Memory B cell (primary cell): ENCODE data around the gene TRAF2.
"Not testable (repeated sequence)": the region's sequence is repeated elsewhere in the genome, so short reads cannot be mapped to it uniquely, and the experiment has no call there.

Source experiments
- ATAC-seq: fragments of 150-1000 bp; cut with Tn5 transposase; 2 replicates; pipeline ENCODE4 v1.10.0; 2021; ENCODE audit warnings: low read depth, mild to moderate bottlenecking, moderate library complexity
- DNase-seq, 2 donors: peaks; one replicate each; pipeline ENCODE4 v3.0.0; 2022; ENCODE audit warnings: low spot score in 2 of 2
- H3K27ac Mint-ChIP-seq: one replicate; pipeline ENCODE4 v1.8.0; 2022; ENCODE audit warnings: mild to moderate bottlenecking, moderate library complexity, mixed read lengths
- H3K27me3 Mint-ChIP-seq: one replicate; pipeline ENCODE4 v1.8.0; 2022; ENCODE audit warnings: mixed read lengths
- H3K36me3 Mint-ChIP-seq: one replicate; pipeline ENCODE4 v1.8.0; 2022; ENCODE audit warnings: mild to moderate bottlenecking, mixed read lengths
- H3K4me1 Mint-ChIP-seq: one replicate; pipeline ENCODE4 v1.8.0; 2022; ENCODE audit warnings: mixed read lengths
- H3K4me3 Mint-ChIP-seq: one replicate; pipeline ENCODE4 v1.8.0; 2022; ENCODE audit warnings: mild to moderate bottlenecking, moderate library complexity, mixed read lengths
- H3K9me3 Mint-ChIP-seq: one replicate; pipeline ENCODE4 v1.8.0; 2022; ENCODE audit warnings: mixed read lengths

The TRAF2 gene

GRCh38 chr9:136843801-136844740, 42.2 kb upstream of the TRAF2 start:
- H3K27me3 Mint-ChIP-seq, H3K36me3 Mint-ChIP-seq, H3K9me3 Mint-ChIP-seq: not testable (repeated sequence)

GRCh38 chr9:136844761-136845464, 41.4 kb upstream of the TRAF2 start:
- Mint-ChIP-seq H3K27me3 (peaks cover 7% of the 10 kb centered on the region), H3K4me1 (peaks cover 9% of the 10 kb centered on the region), H3K9me3 (no peaks in the 10 kb centered on the region), H3K27ac (peak overlapping the region; percentile 50), H3K36me3 (peaks cover 4% of the 10 kb centered on the region), H3K4me3 (no peak overlapping the region)
- ATAC-seq: no peak
- no peak for DNase-seq

More at GRCh38 chr9:136843801-136844740, 42.2 kb upstream of the TRAF2 start:
- H3K4me1 Mint-ChIP-seq: not testable (repeated sequence)
- peak; percentile 72 to 78 for DNase-seq
- peak overlapping the region; percentile 32 for H3K4me3 Mint-ChIP-seq
- ATAC-seq: peak; percentile 22
- H3K27ac Mint-ChIP-seq: peak overlapping the region; percentile 78

- H3K27ac Mint-ChIP-seq: peak overlapping the region; percentile 50
- no peaks in the 10 kb centered on the region for H3K9me3 Mint-ChIP-seq
- DNase-seq (no peak), ATAC-seq (no peak)
- peaks cover 7% of the 10 kb centered on the region for H3K27me3 Mint-ChIP-seq
- H3K4me3 Mint-ChIP-seq: no peak overlapping the region
- peaks cover 9% of the 10 kb centered on the region for H3K4me1 Mint-ChIP-seq
- peaks cover 2% of the 10 kb centered on the region for H3K36me3 Mint-ChIP-seq
Observed at GRCh38 chr9:136845465-136846260, 40.7 kb upstream of the TRAF2 start.

GRCh38 chr9:136846376-136847087, 39.8 kb upstream of the TRAF2 start:
- Mint-ChIP-seq H3K9me3 (no peaks in the 10 kb centered on the region), H3K4me1 (peaks cover 9% of the 10 kb centered on the region), H3K36me3 (peaks cover 2% of the 10 kb centered on the region), H3K27ac (peak overlapping the region; percentile 94), H3K4me3 (no peak overlapping the region), H3K27me3 (peaks cover 7% of the 10 kb centered on the region)
- ATAC-seq (no peak), DNase-seq (no peak)

GRCh38 chr9:136847088-136847825, 39.1 kb upstream of the TRAF2 start:
- DNase-seq (no peak), ATAC-seq (no peak)
- H3K27me3 Mint-ChIP-seq: peaks cover 7% of the 10 kb centered on the region
- H3K4me3 Mint-ChIP-seq: peak overlapping the region; percentile 87
- no peaks in the 10 kb centered on the region for H3K9me3 Mint-ChIP-seq
- H3K4me1 Mint-ChIP-seq: peaks cover 9% of the 10 kb centered on the region
- peak overlapping the region; percentile 94 for H3K27ac Mint-ChIP-seq
- H3K36me3 Mint-ChIP-seq: peaks cover 2% of the 10 kb centered on the region

GRCh38 chr9:136847826-136848392, 38.4 kb upstream of the TRAF2 start:
- H3K4me1 Mint-ChIP-seq: peaks cover 9% of the 10 kb centered on the region
- peak overlapping the region; percentile 94 for H3K27ac Mint-ChIP-seq
- peak; percentile 52 to 60 for DNase-seq
- ATAC-seq: no peak
- peaks cover 2% of the 10 kb centered on the region for H3K36me3 Mint-ChIP-seq
- H3K27me3 Mint-ChIP-seq: peaks cover 7% of the 10 kb centered on the region
- peak overlapping the region; percentile 87 for H3K4me3 Mint-ChIP-seq
- no peaks in the 10 kb centered on the region for H3K9me3 Mint-ChIP-seq

- Mint-ChIP-seq H3K27ac (peak overlapping the region; percentile 87), H3K27me3 (peaks cover 7% of the 10 kb centered on the region), H3K36me3 (peaks cover 2% of the 10 kb centered on the region), H3K4me1 (peaks cover 9% of the 10 kb centered on the region), H3K9me3 (no peaks in the 10 kb centered on the region), H3K4me3 (peak overlapping the region; percentile 97)
- ATAC-seq (no peak), DNase-seq (peak in 1 of 2 donors; percentile 54)
Observed at GRCh38 chr9:136848393-136849037, 37.8 kb upstream of the TRAF2 start.

- Mint-ChIP-seq H3K27me3 (peaks cover 7% of the 10 kb centered on the region), H3K9me3 (no peaks in the 10 kb centered on the region), H3K4me1 (peaks cover 9% of the 10 kb centered on the region), H3K4me3 (peak within 1 kb of the TSS; percentile 97), H3K36me3 (peaks cover 2% of the 10 kb centered on the region), H3K27ac (peak within 1 kb of the TSS; percentile 87)
- peak; percentile 96 to 97 for DNase-seq
- ATAC-seq: peak; percentile 92
Observed at GRCh38 chr9:136849038-136849959, 37.0 kb upstream of the TRAF2 start, which contains the start of gene PHPT1. PHPT1 (plus strand) TSS chr9:136849409; CDS start chr9:136849431, 22 bp downstream.

GRCh38 chr9:136849960-136850865, 36.1 kb upstream of the TRAF2 start:
- peaks cover 11% of the 10 kb centered on the region for H3K4me1 Mint-ChIP-seq

GRCh38 chr9:136850866-136851775, 35.2 kb upstream of the TRAF2 start:
- no peak for ATAC-seq
- DNase-seq: no peak
- Mint-ChIP-seq H3K36me3 (peaks cover 2% of the 10 kb centered on the region), H3K27ac (no peak overlapping the region), H3K4me3 (peak overlapping the region; percentile 34), H3K4me1 (peaks cover 11% of the 10 kb centered on the region), H3K9me3 (no peaks in the 10 kb centered on the region), H3K27me3 (peaks cover 7% of the 10 kb centered on the region)

More at GRCh38 chr9:136849960-136850865, 36.1 kb upstream of the TRAF2 start:
- ATAC-seq: no peak
- H3K27ac Mint-ChIP-seq: peak overlapping the region; percentile 87
- no peak for DNase-seq
- H3K36me3 Mint-ChIP-seq: peaks cover 2% of the 10 kb centered on the region
- H3K27me3 Mint-ChIP-seq: peaks cover 7% of the 10 kb centered on the region
- peak overlapping the region; percentile 95 for H3K4me3 Mint-ChIP-seq
- H3K9me3 Mint-ChIP-seq: no peaks in the 10 kb centered on the region
